WTC11 (cell line): Measurements from ENCODE around the gene RGS11. TPM values are rescaled to one million over a fixed set of nuclear protein-coding genes. Genes with fewer than 3 reads are reported as not detected.

ENCODE experiments used
- ATAC-seq: fragments of 200-7000 bp; cut with Tn5 transposase; 2 replicates; pipeline ENCODE4 v1.10.0; 2021; ENCODE audit warnings: mild to moderate bottlenecking, moderate library complexity
- Bru-seq: library from RNA; stranded (reverse); fragments of 400-500 nt; gene quantifications from one replicate; lab custom pipeline; 2021; lab: Mats Ljungman, UMichigan
- CTCF ChIA-PET: fragments of 300-600 bp; sonication (Branson Sonifier 250); formaldehyde crosslinking; loops from one replicate; lab custom pipeline; 2021; ENCODE audit warnings: antibody characterized with exemption; lab: Charles Lee
- POLR2A ChIA-PET: fragments of 350-600 bp; sonication (Branson Sonifier 250); formaldehyde crosslinking; loops from one replicate; lab custom pipeline; 2021; ENCODE audit warnings: antibody characterized with exemption; lab: Charles Lee
- DNase-seq: peaks from one replicate; pipeline ENCODE4 v3.0.0; 2021; ENCODE audit warnings: low spot score
- H3K27ac Mint-ChIP-seq: 2 replicates; pipeline ENCODE4 v1.8.0; 2021; ENCODE audit warnings: mixed read lengths
- H3K27me3 Mint-ChIP-seq: 2 replicates; pipeline ENCODE4 v1.8.0; 2021; ENCODE audit warnings: low read depth, mild to moderate bottlenecking, moderate library complexity, mixed read lengths
- H3K36me3 Mint-ChIP-seq: 2 replicates; pipeline ENCODE4 v1.8.0; 2021; ENCODE audit warnings: mixed read lengths
- H3K4me1 Mint-ChIP-seq: 2 replicates; pipeline ENCODE4 v1.8.0; 2022; ENCODE audit warnings: mixed read lengths
- H3K4me3 Mint-ChIP-seq: 2 replicates; pipeline ENCODE4 v1.8.0; 2021; ENCODE audit warnings: mild to moderate bottlenecking, moderate library complexity, mixed read lengths
- H3K9me3 Mint-ChIP-seq: 2 replicates; pipeline ENCODE4 v1.8.0; 2021; ENCODE audit warnings: mixed read lengths
- ATF1 ChIP-seq: sonication (generic); formaldehyde crosslinking; IDR thresholded peaks from 2 replicates; pipeline ENCODE4 v1.8.1; 2023; ENCODE audit warnings: mild to moderate bottlenecking, moderate library complexity, missing genetic modification reagents
- CTCF ChIP-seq: fragments of 200-600 bp; IDR thresholded peaks from 2 replicates; pipeline ENCODE4 v1.8.0; 2022; ENCODE audit warnings: antibody characterized with exemption
- EMX1 ChIP-seq: fragments of 250-450 bp; sonication (Bioruptor Pico); IDR thresholded peaks from 2 replicates; pipeline ENCODE4 v1.8.0; 2021; ENCODE audit warnings: mild to moderate bottlenecking
- FOXP4 ChIP-seq: sonication (generic); formaldehyde crosslinking; IDR thresholded peaks from 2 replicates; pipeline ENCODE4 v1.8.0; 2022; ENCODE audit warnings: mild to moderate bottlenecking, missing genetic modification reagents
- GTF2I ChIP-seq: fragments of 250-450 bp; sonication (Bioruptor Pico); conservative IDR thresholded peaks from 2 replicates; pipeline ENCODE4 v1.4.0; 2021; ENCODE audit warnings: mild to moderate bottlenecking
- HMGXB4 ChIP-seq: sonication (generic); formaldehyde crosslinking; IDR thresholded peaks from 2 replicates; pipeline ENCODE4 v1.8.1; 2023; ENCODE audit warnings: mild to moderate bottlenecking, moderate library complexity, missing genetic modification reagents
- IRF1 ChIP-seq: sonication (generic); formaldehyde crosslinking; IDR thresholded peaks from 2 replicates; pipeline ENCODE4 v1.8.0; 2023; ENCODE audit warnings: missing genetic modification reagents
- KAT7 ChIP-seq: sonication (generic); formaldehyde crosslinking; IDR thresholded peaks from 2 replicates; pipeline ENCODE4 v1.8.1; 2023; ENCODE audit warnings: missing genetic modification reagents, mild to moderate bottlenecking, borderline replicate concordance
- MXD4 ChIP-seq: fragments of 250-450 bp; sonication (Bioruptor Pico); IDR thresholded peaks from 2 replicates; pipeline ENCODE4 v1.8.0; 2021; ENCODE audit warnings: mild to moderate bottlenecking, moderate library complexity, borderline replicate concordance
- NFATC4 ChIP-seq: fragments of 250-450 bp; sonication (Bioruptor Pico); IDR thresholded peaks from 2 replicates; pipeline ENCODE4 v1.9.0; 2021; ENCODE audit warnings: mild to moderate bottlenecking
- SP1 ChIP-seq: sonication (generic); formaldehyde crosslinking; conservative IDR thresholded peaks from 2 replicates; pipeline ENCODE4 v1.8.1; 2022; ENCODE audit warnings: missing genetic modification reagents
- TEAD1 ChIP-seq: sonication (generic); formaldehyde crosslinking; IDR thresholded peaks from 2 replicates; pipeline ENCODE4 v1.8.0; 2022; ENCODE audit warnings: mild to moderate bottlenecking, missing genetic modification reagents
- ZNF317 ChIP-seq: sonication (generic); formaldehyde crosslinking; IDR thresholded peaks from 2 replicates; pipeline ENCODE4 v1.8.1; 2023; ENCODE audit warnings: low read depth, mild to moderate bottlenecking, moderate library complexity, missing genetic modification reagents, borderline replicate concordance
- ZNF396 ChIP-seq: fragments of 250-450 bp; sonication (Bioruptor Pico); IDR thresholded peaks from 2 replicates; pipeline ENCODE4 v1.8.0; 2021; ENCODE audit warnings: mild to moderate bottlenecking, moderate library complexity, borderline replicate concordance
- ZSCAN18 ChIP-seq: fragments of 250-450 bp; sonication (Bioruptor Pico); IDR thresholded peaks from 2 replicates; pipeline ENCODE4 v2.1.2; 2022; ENCODE audit warnings: mild to moderate bottlenecking, moderate library complexity
- long read RNA-seq, 3 experiments: library from RNA in 1 of 3; library from capped mRNA in 1 of 3; library from polyadenylated mRNA in 1 of 3; unstranded in 2 of 3; stranded (forward) in 1 of 3; transcript quantifications; one replicate each; pipeline ENCODE4 v2.0.0, GENCODE V29; 2021
- total RNA-seq: library from RNA; stranded (reverse); gene quantifications from 3 replicates; pipeline ENCODE4 v1.2.3, GENCODE V29; 2021
- TF ChIP-seq, protein P1 (sequence below): sonication (generic); formaldehyde crosslinking; IDR thresholded peaks from 2 replicates; pipeline ENCODE4 v1.8.1; 2022; ENCODE audit warnings: mild to moderate bottlenecking, missing genetic modification reagents, moderate library complexity, borderline replicate concordance
- TF ChIP-seq, protein P2 (sequence below): fragments of 250-450 bp; sonication (Bioruptor Pico); IDR thresholded peaks from 2 replicates; pipeline ENCODE4 v1.8.0; 2021; ENCODE audit warnings: mild to moderate bottlenecking
- TF ChIP-seq, protein P3 (sequence below): sonication (generic); formaldehyde crosslinking; IDR thresholded peaks from 2 replicates; pipeline ENCODE4 v1.8.1; 2022; ENCODE audit warnings: low read depth, missing genetic modification reagents, borderline replicate concordance
- TF ChIP-seq, protein P4 (sequence below): fragments of 250-450 bp; sonication (Bioruptor Pico); IDR thresholded peaks from 2 replicates; pipeline ENCODE4 v1.9.0; 2021; ENCODE audit warnings: mild to moderate bottlenecking

Gene RGS11
- total RNA-seq (1.8 to 2.7 TPM (median 2.3 TPM) in 3 replicates), Bru-seq, nascent RNA (percentile 18 among the genes with signal in this experiment)
- long read RNA-seq, experiment 1, partial matches to known transcripts: 0 of 3 reads
- long read RNA-seq, experiment 1, other reads (novel, unspliced or antisense): 3 of 3 reads
- long read RNA-seq, experiment 2: 0 reads
- long read RNA-seq, experiment 3: 0 reads

DNA sequence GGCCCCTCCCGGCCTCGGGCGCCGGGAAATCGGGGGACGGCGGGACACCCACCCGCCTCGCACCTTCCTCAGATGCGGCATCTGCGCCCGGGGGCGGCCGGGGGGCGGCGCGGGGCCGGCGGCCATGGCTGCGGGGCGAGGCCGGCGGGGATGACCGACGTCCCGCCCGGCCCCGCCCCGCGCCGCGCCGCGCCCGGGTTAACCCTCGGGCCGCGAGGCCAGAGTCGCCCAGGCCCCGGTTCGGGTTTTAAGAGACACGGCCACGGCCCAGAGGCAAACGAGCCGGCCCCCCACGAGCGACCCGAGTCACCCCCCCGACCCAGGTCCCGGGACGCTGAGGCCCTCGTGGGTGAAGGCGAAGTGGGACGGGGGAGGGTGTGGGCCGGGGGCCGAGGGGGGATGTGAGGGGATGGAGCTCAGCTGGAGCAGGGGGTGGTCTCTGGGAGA lies at the start of gene RGS11:
Gene RGS11, minus strand, starts transcription at position 159 of the 447 bp plus-strand sequence. Its CDS starts 33 bp downstream, at position 126.
- Mint-ChIP-seq H3K4me3 (peak within 1 kb of the TSS; percentile 66), H3K4me1 (no peaks in the 10 kb centered on the region; the same call in 1 of the 2 replicates), H3K9me3 (no peaks in the 10 kb centered on the region), H3K27ac (no peak within 1 kb of the TSS), H3K27me3 (peaks cover 43% of the 10 kb centered on the region), H3K36me3 (no peaks in the 10 kb centered on the region)
- POLR2A ChIA-PET: interaction anchor here (0.6 kb wide), 1 partner anchor 16 kb away, joined by 3 read pairs; no protein-coding TSS in a partner anchor
- ATAC-seq (no peak), DNase-seq (no peak)
- TF ChIP-seq KAT7 (CRISPR knock-in tag): no peak
- CTCF ChIA-PET: interaction anchor here (0.6 to 1.8 kb wide), 5 partner anchors 24 to 116 kb away, joined by 3 to 8 read pairs (median 4); no protein-coding TSS in a partner anchor

DNA sequence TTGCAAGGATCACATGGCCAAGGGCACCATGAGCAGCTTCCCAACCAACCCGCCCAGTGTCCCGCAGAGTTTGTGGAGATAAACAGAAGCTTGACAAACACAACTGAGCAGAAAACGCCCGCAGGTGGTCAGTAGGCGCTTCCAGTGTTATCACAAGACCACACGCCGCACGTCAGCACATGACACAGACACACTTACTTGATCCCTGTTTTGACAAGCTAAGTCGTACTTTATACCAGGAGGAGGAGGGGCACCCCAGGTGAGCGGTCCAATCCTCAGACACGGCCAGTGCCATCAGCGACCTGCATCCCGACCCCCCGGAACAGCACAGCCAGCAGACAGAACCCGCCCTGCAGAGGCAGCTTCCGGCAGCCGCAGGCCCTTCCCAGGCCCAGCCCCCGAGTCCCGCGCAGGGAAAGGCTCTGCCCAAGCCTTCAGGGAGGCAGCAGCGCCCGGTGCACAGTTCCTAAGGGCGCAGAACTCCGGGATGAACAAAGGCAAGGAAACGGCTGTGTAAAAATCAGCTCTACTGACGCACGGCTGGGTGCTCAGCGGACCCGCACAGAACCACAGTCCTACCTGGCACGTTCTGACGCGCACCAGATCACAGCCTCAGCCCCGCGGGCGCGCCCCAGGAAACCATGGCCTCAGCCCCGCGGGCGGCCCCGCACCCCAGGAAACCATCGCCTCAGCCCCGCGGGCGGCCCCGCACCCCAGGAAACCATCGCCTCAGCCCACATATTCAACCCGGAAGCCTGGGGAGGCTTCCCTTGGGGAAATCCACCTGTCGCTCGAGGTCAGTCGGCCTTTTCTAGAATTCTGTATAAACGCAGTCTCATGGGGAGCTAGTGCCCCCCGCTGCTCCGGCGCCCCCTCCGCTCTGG lies 48.9 kb upstream of the RGS11 start:
- Mint-ChIP-seq H3K27me3 (no peaks in the 10 kb centered on the region), H3K4me1 (peaks cover 16% of the 10 kb centered on the region), H3K36me3 (no peaks in the 10 kb centered on the region), H3K9me3 (no peaks in the 10 kb centered on the region), H3K4me3 (no peak overlapping the region), H3K27ac (peak overlapping the region; percentile 30; the same call in 1 of the 2 replicates)
- ATAC-seq (peak; percentile 57), DNase-seq (peak; percentile 49)
- ChIA-PET CTCF (interaction anchor here (0.5 to 1.2 kb wide), 3 partner anchors 28 to 1577 kb away, joined by 3 to 8 read pairs (median 4); no protein-coding TSS in a partner anchor), POLR2A (interaction anchor here (0.6 kb wide), 1 partner anchor 942 kb away, joined by 3 read pairs; no protein-coding TSS in a partner anchor)
- no peak for TF ChIP-seq MXD4 (CRISPR knock-in tag)
- TF ChIP-seq, protein P1, sequence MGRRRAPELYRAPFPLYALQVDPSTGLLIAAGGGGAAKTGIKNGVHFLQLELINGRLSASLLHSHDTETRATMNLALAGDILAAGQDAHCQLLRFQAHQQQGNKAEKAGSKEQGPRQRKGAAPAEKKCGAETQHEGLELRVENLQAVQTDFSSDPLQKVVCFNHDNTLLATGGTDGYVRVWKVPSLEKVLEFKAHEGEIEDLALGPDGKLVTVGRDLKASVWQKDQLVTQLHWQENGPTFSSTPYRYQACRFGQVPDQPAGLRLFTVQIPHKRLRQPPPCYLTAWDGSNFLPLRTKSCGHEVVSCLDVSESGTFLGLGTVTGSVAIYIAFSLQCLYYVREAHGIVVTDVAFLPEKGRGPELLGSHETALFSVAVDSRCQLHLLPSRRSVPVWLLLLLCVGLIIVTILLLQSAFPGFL: no peak
- no peak for TF ChIP-seq NFATC4 (CRISPR knock-in tag)
- TF ChIP-seq EMX1: no peak
- TF ChIP-seq, protein P2, sequence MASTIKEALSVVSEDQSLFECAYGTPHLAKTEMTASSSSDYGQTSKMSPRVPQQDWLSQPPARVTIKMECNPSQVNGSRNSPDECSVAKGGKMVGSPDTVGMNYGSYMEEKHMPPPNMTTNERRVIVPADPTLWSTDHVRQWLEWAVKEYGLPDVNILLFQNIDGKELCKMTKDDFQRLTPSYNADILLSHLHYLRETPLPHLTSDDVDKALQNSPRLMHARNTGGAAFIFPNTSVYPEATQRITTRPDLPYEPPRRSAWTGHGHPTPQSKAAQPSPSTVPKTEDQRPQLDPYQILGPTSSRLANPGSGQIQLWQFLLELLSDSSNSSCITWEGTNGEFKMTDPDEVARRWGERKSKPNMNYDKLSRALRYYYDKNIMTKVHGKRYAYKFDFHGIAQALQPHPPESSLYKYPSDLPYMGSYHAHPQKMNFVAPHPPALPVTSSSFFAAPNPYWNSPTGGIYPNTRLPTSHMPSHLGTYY (CRISPR knock-in tag): no peak
- no peak for TF ChIP-seq HMGXB4 (CRISPR knock-in tag)
- TF ChIP-seq, protein P3, sequence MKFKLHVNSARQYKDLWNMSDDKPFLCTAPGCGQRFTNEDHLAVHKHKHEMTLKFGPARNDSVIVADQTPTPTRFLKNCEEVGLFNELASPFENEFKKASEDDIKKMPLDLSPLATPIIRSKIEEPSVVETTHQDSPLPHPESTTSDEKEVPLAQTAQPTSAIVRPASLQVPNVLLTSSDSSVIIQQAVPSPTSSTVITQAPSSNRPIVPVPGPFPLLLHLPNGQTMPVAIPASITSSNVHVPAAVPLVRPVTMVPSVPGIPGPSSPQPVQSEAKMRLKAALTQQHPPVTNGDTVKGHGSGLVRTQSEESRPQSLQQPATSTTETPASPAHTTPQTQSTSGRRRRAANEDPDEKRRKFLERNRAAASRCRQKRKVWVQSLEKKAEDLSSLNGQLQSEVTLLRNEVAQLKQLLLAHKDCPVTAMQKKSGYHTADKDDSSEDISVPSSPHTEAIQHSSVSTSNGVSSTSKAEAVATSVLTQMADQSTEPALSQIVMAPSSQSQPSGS (CRISPR knock-in tag): no peak
- no peak for TF ChIP-seq SP1 (CRISPR knock-in tag)
- TF ChIP-seq FOXP4: no peak
- TF ChIP-seq ZSCAN18: no peak
- no peak for TF ChIP-seq ZNF317 (CRISPR knock-in tag)
- no peak for TF ChIP-seq ZNF396
- TF ChIP-seq CTCF: no peak
- no peak for TF ChIP-seq TEAD1 (CRISPR knock-in tag)
- no peak for TF ChIP-seq ATF1 (CRISPR knock-in tag)
- TF ChIP-seq IRF1: no peak
- TF ChIP-seq, protein P4, sequence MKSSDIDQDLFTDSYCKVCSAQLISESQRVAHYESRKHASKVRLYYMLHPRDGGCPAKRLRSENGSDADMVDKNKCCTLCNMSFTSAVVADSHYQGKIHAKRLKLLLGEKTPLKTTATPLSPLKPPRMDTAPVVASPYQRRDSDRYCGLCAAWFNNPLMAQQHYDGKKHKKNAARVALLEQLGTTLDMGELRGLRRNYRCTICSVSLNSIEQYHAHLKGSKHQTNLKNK (CRISPR knock-in tag): no peak
- TF ChIP-seq GTF2I (CRISPR knock-in tag): no peak
